DND-41 (cell line): ENCODE results near the gene ARHGAP45.

Experiments
- EZH2 ChIP-seq: IDR thresholded peaks from 3 replicates; pipeline ENCODE4 v1.6.1; 2012; ENCODE audit warnings: borderline replicate concordance, low read depth, mild to moderate bottlenecking, moderate library complexity, low read length, inconsistent platforms; ENCODE audit not compliant: severe bottlenecking
- TF ChIP-seq, protein P1 (sequence below): IDR thresholded peaks from 2 replicates; pipeline ENCODE4 v1.5.1; 2012; ENCODE audit warnings: borderline replicate concordance, low read length, moderate library complexity, mild to moderate bottlenecking; ENCODE audit not compliant: poor library complexity, severe bottlenecking; ENCODE audit errors: extremely low read depth

DNA sequence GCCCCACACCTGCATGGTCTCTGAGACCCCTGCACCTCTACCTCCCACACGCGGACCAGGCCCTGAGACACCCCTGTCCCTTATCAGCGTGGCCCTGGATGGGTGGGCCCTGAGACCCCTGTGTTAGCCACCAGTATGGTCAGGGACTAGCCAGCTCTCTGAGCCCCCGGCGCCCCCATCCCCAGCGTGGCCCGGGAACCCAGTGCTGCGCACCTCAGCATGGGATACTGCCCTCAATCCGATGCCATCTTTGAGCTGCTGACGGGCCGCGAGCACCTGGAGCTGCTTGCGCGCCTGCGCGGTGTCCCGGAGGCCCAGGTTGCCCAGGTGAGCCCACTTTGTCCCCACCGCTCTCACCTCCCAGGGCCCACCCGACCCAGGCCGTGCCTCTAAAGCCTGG is 5.0 kb upstream of the ARHGAP45 start:
- TF ChIP-seq, protein P1, sequence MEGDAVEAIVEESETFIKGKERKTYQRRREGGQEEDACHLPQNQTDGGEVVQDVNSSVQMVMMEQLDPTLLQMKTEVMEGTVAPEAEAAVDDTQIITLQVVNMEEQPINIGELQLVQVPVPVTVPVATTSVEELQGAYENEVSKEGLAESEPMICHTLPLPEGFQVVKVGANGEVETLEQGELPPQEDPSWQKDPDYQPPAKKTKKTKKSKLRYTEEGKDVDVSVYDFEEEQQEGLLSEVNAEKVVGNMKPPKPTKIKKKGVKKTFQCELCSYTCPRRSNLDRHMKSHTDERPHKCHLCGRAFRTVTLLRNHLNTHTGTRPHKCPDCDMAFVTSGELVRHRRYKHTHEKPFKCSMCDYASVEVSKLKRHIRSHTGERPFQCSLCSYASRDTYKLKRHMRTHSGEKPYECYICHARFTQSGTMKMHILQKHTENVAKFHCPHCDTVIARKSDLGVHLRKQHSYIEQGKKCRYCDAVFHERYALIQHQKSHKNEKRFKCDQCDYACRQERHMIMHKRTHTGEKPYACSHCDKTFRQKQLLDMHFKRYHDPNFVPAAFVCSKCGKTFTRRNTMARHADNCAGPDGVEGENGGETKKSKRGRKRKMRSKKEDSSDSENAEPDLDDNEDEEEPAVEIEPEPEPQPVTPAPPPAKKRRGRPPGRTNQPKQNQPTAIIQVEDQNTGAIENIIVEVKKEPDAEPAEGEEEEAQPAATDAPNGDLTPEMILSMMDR = no peak
- no peak for TF ChIP-seq EZH2
